PC-9 (cell line): ENCODE measurements around the gene TEAD2.
"Not testable (repeated sequence)": the region's sequence is repeated elsewhere in the genome, so short reads cannot be mapped to it uniquely, and the experiment has no call there.

Experiments
- EZH2 ChIP-seq: fragments of 200-600 bp; sonication (generic); IDR thresholded peaks from 2 replicates; pipeline ENCODE4 v1.8.0; 2017; ENCODE audit warnings: antibody characterized with exemption, low read depth
- TF ChIP-seq, protein P1 (sequence below): fragments of 200-600 bp; sonication (generic); conservative IDR thresholded peaks from 2 replicates; pipeline ENCODE4 v1.6.1; 2017; ENCODE audit warnings: mixed run types, antibody characterized with exemption, mild to moderate bottlenecking, moderate library complexity

DNA sequence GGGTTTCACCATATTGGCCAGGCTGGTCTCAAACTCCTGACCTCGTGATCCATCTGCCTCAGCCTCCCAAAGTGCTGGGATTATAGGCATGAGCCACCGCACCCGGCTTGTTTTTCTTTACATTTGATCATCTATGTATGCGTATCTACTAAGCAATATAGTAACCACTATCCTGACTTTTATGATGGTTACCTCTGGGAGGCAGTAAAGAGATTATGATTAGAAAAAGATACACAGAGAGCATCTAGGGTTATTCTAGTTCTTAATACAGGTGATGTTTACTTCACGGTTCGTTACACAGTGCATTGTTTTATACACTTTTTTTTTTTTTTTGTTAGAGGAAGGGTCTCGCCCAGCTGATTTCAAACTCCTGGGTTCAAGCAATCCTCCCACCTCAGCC lies 55.5 kb downstream of the TEAD2 start:
- TF ChIP-seq, protein P1, sequence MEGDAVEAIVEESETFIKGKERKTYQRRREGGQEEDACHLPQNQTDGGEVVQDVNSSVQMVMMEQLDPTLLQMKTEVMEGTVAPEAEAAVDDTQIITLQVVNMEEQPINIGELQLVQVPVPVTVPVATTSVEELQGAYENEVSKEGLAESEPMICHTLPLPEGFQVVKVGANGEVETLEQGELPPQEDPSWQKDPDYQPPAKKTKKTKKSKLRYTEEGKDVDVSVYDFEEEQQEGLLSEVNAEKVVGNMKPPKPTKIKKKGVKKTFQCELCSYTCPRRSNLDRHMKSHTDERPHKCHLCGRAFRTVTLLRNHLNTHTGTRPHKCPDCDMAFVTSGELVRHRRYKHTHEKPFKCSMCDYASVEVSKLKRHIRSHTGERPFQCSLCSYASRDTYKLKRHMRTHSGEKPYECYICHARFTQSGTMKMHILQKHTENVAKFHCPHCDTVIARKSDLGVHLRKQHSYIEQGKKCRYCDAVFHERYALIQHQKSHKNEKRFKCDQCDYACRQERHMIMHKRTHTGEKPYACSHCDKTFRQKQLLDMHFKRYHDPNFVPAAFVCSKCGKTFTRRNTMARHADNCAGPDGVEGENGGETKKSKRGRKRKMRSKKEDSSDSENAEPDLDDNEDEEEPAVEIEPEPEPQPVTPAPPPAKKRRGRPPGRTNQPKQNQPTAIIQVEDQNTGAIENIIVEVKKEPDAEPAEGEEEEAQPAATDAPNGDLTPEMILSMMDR: not testable (repeated sequence)
- TF ChIP-seq EZH2: not testable (repeated sequence)
